ENCODE data around the gene FXN.

DNA sequence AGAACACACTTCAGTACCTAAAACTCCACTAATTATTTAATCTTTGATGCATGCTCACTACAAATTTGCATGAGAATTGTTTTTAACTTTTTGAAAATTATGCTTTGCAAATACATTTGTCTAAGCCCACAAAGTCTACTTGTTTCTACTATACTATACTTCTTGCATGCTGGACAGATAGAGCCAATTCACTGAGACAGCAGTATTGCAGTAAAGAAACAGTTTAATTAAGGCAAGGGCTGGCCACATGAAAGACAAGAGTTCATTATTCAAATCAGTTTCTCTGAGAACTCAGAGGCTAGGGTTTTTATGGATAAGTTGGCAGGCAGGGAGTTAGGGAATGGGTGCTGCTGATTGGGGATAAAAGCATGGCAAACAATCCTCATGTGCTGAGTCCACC lies 6.0 kb upstream of the FXN start:
- no peak for TF ChIP-seq POLR2AphosphoS5 (IDR thresholded peaks at IDR 0.05; ENCODE audit: low read depth, low read length)
- TF ChIP-seq, protein P1, sequence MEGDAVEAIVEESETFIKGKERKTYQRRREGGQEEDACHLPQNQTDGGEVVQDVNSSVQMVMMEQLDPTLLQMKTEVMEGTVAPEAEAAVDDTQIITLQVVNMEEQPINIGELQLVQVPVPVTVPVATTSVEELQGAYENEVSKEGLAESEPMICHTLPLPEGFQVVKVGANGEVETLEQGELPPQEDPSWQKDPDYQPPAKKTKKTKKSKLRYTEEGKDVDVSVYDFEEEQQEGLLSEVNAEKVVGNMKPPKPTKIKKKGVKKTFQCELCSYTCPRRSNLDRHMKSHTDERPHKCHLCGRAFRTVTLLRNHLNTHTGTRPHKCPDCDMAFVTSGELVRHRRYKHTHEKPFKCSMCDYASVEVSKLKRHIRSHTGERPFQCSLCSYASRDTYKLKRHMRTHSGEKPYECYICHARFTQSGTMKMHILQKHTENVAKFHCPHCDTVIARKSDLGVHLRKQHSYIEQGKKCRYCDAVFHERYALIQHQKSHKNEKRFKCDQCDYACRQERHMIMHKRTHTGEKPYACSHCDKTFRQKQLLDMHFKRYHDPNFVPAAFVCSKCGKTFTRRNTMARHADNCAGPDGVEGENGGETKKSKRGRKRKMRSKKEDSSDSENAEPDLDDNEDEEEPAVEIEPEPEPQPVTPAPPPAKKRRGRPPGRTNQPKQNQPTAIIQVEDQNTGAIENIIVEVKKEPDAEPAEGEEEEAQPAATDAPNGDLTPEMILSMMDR (IDR thresholded peaks at IDR 0.05), result no peak
- no peak for TF ChIP-seq RCOR1 (IDR thresholded peaks at IDR 0.05; ENCODE audit: low read length)
- TF ChIP-seq, protein P2, sequence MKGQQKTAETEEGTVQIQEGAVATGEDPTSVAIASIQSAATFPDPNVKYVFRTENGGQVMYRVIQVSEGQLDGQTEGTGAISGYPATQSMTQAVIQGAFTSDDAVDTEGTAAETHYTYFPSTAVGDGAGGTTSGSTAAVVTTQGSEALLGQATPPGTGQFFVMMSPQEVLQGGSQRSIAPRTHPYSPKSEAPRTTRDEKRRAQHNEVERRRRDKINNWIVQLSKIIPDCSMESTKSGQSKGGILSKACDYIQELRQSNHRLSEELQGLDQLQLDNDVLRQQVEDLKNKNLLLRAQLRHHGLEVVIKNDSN (IDR thresholded peaks at IDR 0.05; ENCODE audit: borderline replicate concordance, low read depth), result no peak
- no peak for TF ChIP-seq SIN3A (IDR thresholded peaks at IDR 0.05; ENCODE audit: borderline replicate concordance, low read depth, low read length)
- TF ChIP-seq, protein P3, sequence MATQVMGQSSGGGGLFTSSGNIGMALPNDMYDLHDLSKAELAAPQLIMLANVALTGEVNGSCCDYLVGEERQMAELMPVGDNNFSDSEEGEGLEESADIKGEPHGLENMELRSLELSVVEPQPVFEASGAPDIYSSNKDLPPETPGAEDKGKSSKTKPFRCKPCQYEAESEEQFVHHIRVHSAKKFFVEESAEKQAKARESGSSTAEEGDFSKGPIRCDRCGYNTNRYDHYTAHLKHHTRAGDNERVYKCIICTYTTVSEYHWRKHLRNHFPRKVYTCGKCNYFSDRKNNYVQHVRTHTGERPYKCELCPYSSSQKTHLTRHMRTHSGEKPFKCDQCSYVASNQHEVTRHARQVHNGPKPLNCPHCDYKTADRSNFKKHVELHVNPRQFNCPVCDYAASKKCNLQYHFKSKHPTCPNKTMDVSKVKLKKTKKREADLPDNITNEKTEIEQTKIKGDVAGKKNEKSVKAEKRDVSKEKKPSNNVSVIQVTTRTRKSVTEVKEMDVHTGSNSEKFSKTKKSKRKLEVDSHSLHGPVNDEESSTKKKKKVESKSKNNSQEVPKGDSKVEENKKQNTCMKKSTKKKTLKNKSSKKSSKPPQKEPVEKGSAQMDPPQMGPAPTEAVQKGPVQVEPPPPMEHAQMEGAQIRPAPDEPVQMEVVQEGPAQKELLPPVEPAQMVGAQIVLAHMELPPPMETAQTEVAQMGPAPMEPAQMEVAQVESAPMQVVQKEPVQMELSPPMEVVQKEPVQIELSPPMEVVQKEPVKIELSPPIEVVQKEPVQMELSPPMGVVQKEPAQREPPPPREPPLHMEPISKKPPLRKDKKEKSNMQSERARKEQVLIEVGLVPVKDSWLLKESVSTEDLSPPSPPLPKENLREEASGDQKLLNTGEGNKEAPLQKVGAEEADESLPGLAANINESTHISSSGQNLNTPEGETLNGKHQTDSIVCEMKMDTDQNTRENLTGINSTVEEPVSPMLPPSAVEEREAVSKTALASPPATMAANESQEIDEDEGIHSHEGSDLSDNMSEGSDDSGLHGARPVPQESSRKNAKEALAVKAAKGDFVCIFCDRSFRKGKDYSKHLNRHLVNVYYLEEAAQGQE (IDR thresholded peaks at IDR 0.05; ENCODE audit: low read depth, low read length), result no peak
- TF ChIP-seq RFX5 (IDR thresholded peaks at IDR 0.05; ENCODE audit: low read length), result no peak
- TF ChIP-seq, protein P4, sequence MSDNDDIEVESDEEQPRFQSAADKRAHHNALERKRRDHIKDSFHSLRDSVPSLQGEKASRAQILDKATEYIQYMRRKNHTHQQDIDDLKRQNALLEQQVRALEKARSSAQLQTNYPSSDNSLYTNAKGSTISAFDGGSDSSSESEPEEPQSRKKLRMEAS (IDR thresholded peaks at IDR 0.05; ENCODE audit: low read depth), result no peak
- no peak for TF ChIP-seq EP300 (IDR thresholded peaks at IDR 0.05; ENCODE audit: borderline replicate concordance in 1 of 2, low read depth in 1 of 2, low read length in 1 of 2)
- TF ChIP-seq, protein P5, sequence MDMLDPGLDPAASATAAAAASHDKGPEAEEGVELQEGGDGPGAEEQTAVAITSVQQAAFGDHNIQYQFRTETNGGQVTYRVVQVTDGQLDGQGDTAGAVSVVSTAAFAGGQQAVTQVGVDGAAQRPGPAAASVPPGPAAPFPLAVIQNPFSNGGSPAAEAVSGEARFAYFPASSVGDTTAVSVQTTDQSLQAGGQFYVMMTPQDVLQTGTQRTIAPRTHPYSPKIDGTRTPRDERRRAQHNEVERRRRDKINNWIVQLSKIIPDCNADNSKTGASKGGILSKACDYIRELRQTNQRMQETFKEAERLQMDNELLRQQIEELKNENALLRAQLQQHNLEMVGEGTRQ (IDR thresholded peaks at IDR 0.05; ENCODE audit: borderline replicate concordance, low read depth, low read length), result no peak
- TF ChIP-seq ELF1 (IDR thresholded peaks at IDR 0.05), result no peak
- no peak for TF ChIP-seq NRF1 (IDR thresholded peaks at IDR 0.05; ENCODE audit: low read depth, low read length)
- TF ChIP-seq, protein P6, sequence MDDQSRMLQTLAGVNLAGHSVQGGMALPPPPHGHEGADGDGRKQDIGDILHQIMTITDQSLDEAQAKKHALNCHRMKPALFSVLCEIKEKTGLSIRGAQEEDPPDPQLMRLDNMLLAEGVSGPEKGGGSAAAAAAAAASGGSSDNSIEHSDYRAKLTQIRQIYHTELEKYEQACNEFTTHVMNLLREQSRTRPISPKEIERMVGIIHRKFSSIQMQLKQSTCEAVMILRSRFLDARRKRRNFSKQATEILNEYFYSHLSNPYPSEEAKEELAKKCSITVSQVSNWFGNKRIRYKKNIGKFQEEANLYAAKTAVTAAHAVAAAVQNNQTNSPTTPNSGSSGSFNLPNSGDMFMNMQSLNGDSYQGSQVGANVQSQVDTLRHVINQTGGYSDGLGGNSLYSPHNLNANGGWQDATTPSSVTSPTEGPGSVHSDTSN (IDR thresholded peaks at IDR 0.05), result no peak
